GM19468 (cell line): ENCODE data around the gene ATP6V1A.

Experiments
- ATAC-seq: cut with Tn5 transposase; IDR thresholded peaks from one replicate; pipeline ENCODE4 v1.9.1; 2021; ENCODE audit warnings: mild to moderate bottlenecking, moderate library complexity, moderate number of reproducible peaks; ENCODE audit not compliant: unreplicated experiment; ENCODE audit errors: extremely low read depth

Gene ATP6V1A

GRCh38 chr3:113745756-113746547 is 883 bp upstream of the ATP6V1A start, which contains the start of gene NAA50:
Gene NAA50 (minus strand): TSS chr3:113746249. CDS start chr3:113745949, 300 bp downstream.
- ATAC-seq = peak; percentile 26

GRCh38 chr3:113747283-113748046 is 630 bp downstream of the ATP6V1A start:
- no peak for ATAC-seq

- ATAC-seq = no peak
Measured at GRCh38 chr3:113751141-113751540, 4.3 kb downstream of the ATP6V1A start.

- ATAC-seq = no peak
Measured at GRCh38 chr3:113753376-113753985, 6.6 kb downstream of the ATP6V1A start.

GRCh38 chr3:113754494-113755159 is 7.8 kb downstream of the ATP6V1A start:
- ATAC-seq = peak; percentile 58

- no peak for ATAC-seq
Measured at GRCh38 chr3:113758389-113759024, 11.7 kb downstream of the ATP6V1A start.

- ATAC-seq = no peak
Measured at GRCh38 chr3:113764698-113765097, 17.9 kb downstream of the ATP6V1A start.

GRCh38 chr3:113769551-113769950 is 22.7 kb downstream of the ATP6V1A start:
- no peak for ATAC-seq

GRCh38 chr3:113771993-113772392 is 25.2 kb downstream of the ATP6V1A start:
- ATAC-seq = no peak

GRCh38 chr3:113773381-113773780 is 26.5 kb downstream of the ATP6V1A start:
- ATAC-seq = no peak

- no peak for ATAC-seq
Measured at GRCh38 chr3:113775516-113775915, 28.7 kb downstream of the ATP6V1A start.

GRCh38 chr3:113776564-113776963 is 29.7 kb downstream of the ATP6V1A start:
- ATAC-seq = no peak

GRCh38 chr3:113783463-113783862 is 36.6 kb downstream of the ATP6V1A start:
- no peak for ATAC-seq

GRCh38 chr3:113783980-113784379 is 37.1 kb downstream of the ATP6V1A start:
- ATAC-seq = no peak

GRCh38 chr3:113791381-113791780 is 44.5 kb downstream of the ATP6V1A start:
- no peak for ATAC-seq

- ATAC-seq = no peak
Measured at GRCh38 chr3:113794526-113794925, 47.7 kb downstream of the ATP6V1A start.

- ATAC-seq = no peak
Measured at GRCh38 chr3:113795693-113796092, 48.9 kb downstream of the ATP6V1A start.

GRCh38 chr3:113802795-113803455 is 56.1 kb downstream of the ATP6V1A start:
- no peak for ATAC-seq

GRCh38 chr3:113804661-113805060 is 57.8 kb downstream of the ATP6V1A start:
- no peak for ATAC-seq
